ENCODE results near the gene TTLL6. TPM values are rescaled to one million over a fixed set of nuclear protein-coding genes. Genes with fewer than 3 reads are reported as not detected.

Gene TTLL6
- polyA plus RNA-seq, 1 donor from 2014 or later: not detected

DNA sequence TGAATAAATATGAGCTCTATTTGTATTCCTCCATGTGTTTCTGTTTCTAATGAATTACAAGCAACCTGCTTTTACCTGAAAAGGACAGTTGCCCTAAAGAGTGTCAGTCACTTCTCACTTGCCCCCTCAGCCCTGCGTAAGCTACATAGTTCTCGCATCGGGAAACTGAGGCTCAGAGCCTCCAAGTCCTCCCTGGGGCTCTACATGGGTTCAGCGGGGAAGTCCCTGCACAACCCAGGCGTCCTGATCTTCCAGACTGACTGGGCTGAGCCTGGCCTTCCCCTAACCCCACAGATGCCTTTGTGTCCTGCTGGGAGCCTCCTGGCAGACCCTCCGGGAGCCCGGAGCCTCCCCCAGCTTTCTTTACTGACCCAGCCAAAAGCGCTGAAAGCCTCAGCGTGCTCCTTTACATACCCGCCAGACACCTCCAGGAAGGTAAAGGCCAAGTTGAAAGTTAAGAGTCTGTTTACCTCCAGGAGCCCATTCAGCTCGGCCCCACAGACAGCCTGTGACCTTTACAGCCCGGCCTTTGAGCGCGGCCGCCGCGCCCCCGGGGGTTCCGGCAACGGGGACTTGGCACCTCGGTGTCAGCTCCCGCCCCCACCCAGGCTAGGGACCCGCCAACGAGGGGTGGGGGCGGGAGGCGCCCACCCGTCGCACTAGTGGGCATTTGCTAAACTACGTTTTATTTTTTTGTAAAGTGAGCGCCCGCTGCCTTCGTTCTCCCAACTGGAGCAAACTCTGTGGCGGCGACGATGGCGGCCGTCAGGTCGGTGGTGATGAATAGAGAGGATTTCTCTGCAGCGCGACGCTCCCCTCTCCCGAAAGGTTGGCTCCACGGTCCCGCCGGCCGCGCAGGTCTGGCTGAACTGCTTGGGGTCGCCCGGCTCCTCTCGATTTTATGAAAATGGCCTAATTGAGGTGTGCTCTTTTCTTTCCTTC is 84.1 kb downstream of the TTLL6 start:
- TF ChIP-seq SMC3 (conservative IDR thresholded peaks at IDR 0.05; ENCODE audit: poor library complexity) (no peak), POLR2AphosphoS5 (IDR thresholded peaks at IDR 0.05) (no peak), EZH2 (IDR thresholded peaks at IDR 0.05; ENCODE audit: borderline replicate concordance, insufficient read depth, low read length, poor library complexity, severe bottlenecking) (no peak), TAF1 (IDR thresholded peaks at IDR 0.05; ENCODE audit: low read depth) (no peak), RAD21 (conservative IDR thresholded peaks at IDR 0.05) (no peak), EP300 (conservative IDR thresholded peaks at IDR 0.05; ENCODE audit: poor library complexity, severe bottlenecking) (no peak), MXI1 (conservative IDR thresholded peaks at IDR 0.05; ENCODE audit: poor library complexity, severe bottlenecking) (no peak)
- TF ChIP-seq, protein P1, sequence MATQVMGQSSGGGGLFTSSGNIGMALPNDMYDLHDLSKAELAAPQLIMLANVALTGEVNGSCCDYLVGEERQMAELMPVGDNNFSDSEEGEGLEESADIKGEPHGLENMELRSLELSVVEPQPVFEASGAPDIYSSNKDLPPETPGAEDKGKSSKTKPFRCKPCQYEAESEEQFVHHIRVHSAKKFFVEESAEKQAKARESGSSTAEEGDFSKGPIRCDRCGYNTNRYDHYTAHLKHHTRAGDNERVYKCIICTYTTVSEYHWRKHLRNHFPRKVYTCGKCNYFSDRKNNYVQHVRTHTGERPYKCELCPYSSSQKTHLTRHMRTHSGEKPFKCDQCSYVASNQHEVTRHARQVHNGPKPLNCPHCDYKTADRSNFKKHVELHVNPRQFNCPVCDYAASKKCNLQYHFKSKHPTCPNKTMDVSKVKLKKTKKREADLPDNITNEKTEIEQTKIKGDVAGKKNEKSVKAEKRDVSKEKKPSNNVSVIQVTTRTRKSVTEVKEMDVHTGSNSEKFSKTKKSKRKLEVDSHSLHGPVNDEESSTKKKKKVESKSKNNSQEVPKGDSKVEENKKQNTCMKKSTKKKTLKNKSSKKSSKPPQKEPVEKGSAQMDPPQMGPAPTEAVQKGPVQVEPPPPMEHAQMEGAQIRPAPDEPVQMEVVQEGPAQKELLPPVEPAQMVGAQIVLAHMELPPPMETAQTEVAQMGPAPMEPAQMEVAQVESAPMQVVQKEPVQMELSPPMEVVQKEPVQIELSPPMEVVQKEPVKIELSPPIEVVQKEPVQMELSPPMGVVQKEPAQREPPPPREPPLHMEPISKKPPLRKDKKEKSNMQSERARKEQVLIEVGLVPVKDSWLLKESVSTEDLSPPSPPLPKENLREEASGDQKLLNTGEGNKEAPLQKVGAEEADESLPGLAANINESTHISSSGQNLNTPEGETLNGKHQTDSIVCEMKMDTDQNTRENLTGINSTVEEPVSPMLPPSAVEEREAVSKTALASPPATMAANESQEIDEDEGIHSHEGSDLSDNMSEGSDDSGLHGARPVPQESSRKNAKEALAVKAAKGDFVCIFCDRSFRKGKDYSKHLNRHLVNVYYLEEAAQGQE (IDR thresholded peaks at IDR 0.05; ENCODE audit: borderline replicate concordance): no peak
- TF ChIP-seq, protein P2, sequence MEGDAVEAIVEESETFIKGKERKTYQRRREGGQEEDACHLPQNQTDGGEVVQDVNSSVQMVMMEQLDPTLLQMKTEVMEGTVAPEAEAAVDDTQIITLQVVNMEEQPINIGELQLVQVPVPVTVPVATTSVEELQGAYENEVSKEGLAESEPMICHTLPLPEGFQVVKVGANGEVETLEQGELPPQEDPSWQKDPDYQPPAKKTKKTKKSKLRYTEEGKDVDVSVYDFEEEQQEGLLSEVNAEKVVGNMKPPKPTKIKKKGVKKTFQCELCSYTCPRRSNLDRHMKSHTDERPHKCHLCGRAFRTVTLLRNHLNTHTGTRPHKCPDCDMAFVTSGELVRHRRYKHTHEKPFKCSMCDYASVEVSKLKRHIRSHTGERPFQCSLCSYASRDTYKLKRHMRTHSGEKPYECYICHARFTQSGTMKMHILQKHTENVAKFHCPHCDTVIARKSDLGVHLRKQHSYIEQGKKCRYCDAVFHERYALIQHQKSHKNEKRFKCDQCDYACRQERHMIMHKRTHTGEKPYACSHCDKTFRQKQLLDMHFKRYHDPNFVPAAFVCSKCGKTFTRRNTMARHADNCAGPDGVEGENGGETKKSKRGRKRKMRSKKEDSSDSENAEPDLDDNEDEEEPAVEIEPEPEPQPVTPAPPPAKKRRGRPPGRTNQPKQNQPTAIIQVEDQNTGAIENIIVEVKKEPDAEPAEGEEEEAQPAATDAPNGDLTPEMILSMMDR (IDR thresholded peaks at IDR 0.05; ENCODE audit: poor library complexity, severe bottlenecking): no peak
- H3K79me2 ChIP-seq (replicated peaks; ENCODE audit: insufficient read depth, low read length): no peaks in the 10 kb centered on the region
- no peaks in the 10 kb centered on the region for H3K9me3 ChIP-seq (ENCODE audit: low read length)
- H4K20me1 ChIP-seq (ENCODE audit: insufficient read depth): no peaks in the 10 kb centered on the region
- no peak overlapping the region for H3K4me3 ChIP-seq (ENCODE audit: low read length)
- peaks cover 100% of the 10 kb centered on the region for H3K27me3 ChIP-seq (ENCODE audit: insufficient read depth, low read depth, low read length)
- H3K27ac ChIP-seq (ENCODE audit: low read length): no peak overlapping the region
- H2AFZ ChIP-seq (ENCODE audit: low read depth, low read length): no peak overlapping the region
- no peak overlapping the region for H3K4me2 ChIP-seq (ENCODE audit: low read length)
- no peaks in the 10 kb centered on the region for H3K9me2 ChIP-seq (ENCODE audit: insufficient read depth, low read length)
- no peak overlapping the region for H3K9ac ChIP-seq (ENCODE audit: low read length)
- H3K36me3 ChIP-seq (ENCODE audit: insufficient read depth, low read length): no peaks in the 10 kb centered on the region
- H3F3A ChIP-seq (ENCODE audit: insufficient read depth, low read length, poor library complexity, severe bottlenecking): no peaks in the 10 kb centered on the region

DNA sequence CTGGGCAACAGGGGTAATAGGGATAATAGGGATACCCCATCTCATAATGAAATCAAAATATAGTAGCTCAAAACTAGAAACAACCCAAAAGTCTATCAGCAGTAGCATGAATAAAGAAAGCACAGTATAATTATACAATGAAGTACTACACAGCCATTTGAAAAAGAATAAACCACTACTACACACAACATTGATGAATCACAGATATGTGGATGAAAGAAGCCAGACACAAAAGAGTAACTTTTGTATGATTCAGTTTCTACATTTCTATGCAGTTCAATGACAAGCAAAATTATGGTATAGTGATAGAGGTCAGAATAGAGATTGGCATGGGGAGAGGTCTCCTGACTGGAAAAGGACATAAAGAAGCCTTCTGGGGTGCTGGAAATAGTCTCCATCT is 85.7 kb downstream of the TTLL6 start:
- Histone ChIP-seq H3K9me3 (ENCODE audit: low read length) (peaks cover 3% of the 10 kb centered on the region), H3K27ac (ENCODE audit: low read length) (no peak overlapping the region), H3F3A (ENCODE audit: insufficient read depth, low read length, poor library complexity, severe bottlenecking) (no peaks in the 10 kb centered on the region), H3K27me3 (ENCODE audit: insufficient read depth, low read depth, low read length) (peaks cover 100% of the 10 kb centered on the region), H2AFZ (ENCODE audit: low read depth, low read length) (no peak overlapping the region), H4K20me1 (ENCODE audit: insufficient read depth) (no peaks in the 10 kb centered on the region), H3K9ac (ENCODE audit: low read length) (no peak overlapping the region), H3K4me3 (ENCODE audit: low read length) (no peak overlapping the region), H3K79me2 (replicated peaks; ENCODE audit: insufficient read depth, low read length) (no peaks in the 10 kb centered on the region), H3K36me3 (ENCODE audit: insufficient read depth, low read length) (no peaks in the 10 kb centered on the region), H3K9me2 (ENCODE audit: insufficient read depth, low read length) (no peaks in the 10 kb centered on the region), H3K4me2 (ENCODE audit: low read length) (no peak overlapping the region)
- TF ChIP-seq, protein P1 (IDR thresholded peaks at IDR 0.05; ENCODE audit: borderline replicate concordance): no peak
- TF ChIP-seq RAD21 (conservative IDR thresholded peaks at IDR 0.05) (no peak), EP300 (conservative IDR thresholded peaks at IDR 0.05; ENCODE audit: poor library complexity, severe bottlenecking) (no peak), POLR2AphosphoS5 (IDR thresholded peaks at IDR 0.05) (no peak), MXI1 (conservative IDR thresholded peaks at IDR 0.05; ENCODE audit: poor library complexity, severe bottlenecking) (no peak), SMC3 (conservative IDR thresholded peaks at IDR 0.05; ENCODE audit: poor library complexity) (no peak), TAF1 (IDR thresholded peaks at IDR 0.05; ENCODE audit: low read depth) (no peak), EZH2 (IDR thresholded peaks at IDR 0.05; ENCODE audit: borderline replicate concordance, insufficient read depth, low read length, poor library complexity, severe bottlenecking) (no peak)
- TF ChIP-seq, protein P2 (IDR thresholded peaks at IDR 0.05; ENCODE audit: poor library complexity, severe bottlenecking): no peak
